IPS DF 19.7 (cell line): ENCODE measurements around the gene BCO1.

Experiments
- DNase-seq: peaks from one replicate; pipeline ENCODE4 v3.0.0-alpha.2; 2013; ENCODE audit warnings: low read depth, low spot score

Gene BCO1

GRCh38 chr16:81316176-81316496, 77.6 kb downstream of the BCO1 start:
- no peak for DNase-seq

GRCh38 chr16:81318711-81319110, 80.2 kb downstream of the BCO1 start:
- DNase-seq: no peak

- no peak for DNase-seq
Observed at GRCh38 chr16:81319221-81319912, 80.9 kb downstream of the BCO1 start.

GRCh38 chr16:81321039-81321438, 82.5 kb downstream of the BCO1 start:
- DNase-seq: no peak

GRCh38 chr16:81321536-81321935, 83.0 kb downstream of the BCO1 start:
- no peak for DNase-seq

DNA sequence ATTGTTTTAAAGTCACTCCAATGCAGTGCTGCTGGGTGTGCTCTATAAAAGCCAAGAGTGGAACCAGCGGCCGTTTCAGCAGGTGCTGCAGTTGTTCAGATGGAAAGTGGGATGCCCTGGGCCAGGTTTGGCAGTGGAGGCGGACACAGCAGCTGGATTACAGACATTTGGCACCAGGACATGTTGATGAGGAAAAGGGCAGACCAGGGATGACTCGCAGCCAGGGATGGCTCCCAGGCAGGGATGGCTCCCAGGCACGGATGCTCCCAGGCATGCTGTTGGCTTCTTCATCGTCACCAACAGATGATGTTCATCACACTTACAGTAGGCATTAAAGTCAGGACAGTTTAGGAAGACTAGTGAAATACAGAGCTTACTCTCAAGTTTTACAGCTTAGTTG, 86.3 kb downstream of the BCO1 start:
- no peak for DNase-seq

GRCh38 chr16:81327011-81327410, 88.5 kb downstream of the BCO1 start:
- DNase-seq: no peak

- DNase-seq: no peak
Observed at GRCh38 chr16:81327447-81328196, 89.1 kb downstream of the BCO1 start.

- no peak for DNase-seq
Observed at GRCh38 chr16:81329947-81330346, 91.5 kb downstream of the BCO1 start.

DNA sequence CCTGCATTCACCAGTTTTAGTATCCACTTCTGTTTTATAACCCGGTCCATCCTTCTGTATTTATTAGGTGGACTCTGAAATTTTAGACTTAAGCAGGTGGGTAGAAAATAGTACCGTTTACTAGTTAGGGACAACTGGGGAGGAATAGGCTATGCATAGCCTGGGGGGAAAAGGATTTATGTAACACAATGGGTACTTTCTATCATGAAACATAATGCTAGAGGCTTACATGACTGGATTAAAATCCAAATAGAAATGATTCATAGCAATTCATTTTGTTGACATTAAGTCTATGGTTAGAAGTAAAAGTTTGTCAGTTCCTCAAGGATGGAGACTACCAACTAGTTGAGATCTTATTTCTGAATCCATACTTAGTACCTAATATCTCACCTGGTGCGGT, 94.9 kb downstream of the BCO1 start:
- no peak for DNase-seq

- DNase-seq: no peak
Observed at GRCh38 chr16:81335669-81336068, 97.2 kb downstream of the BCO1 start.

- no peak for DNase-seq
Observed at GRCh38 chr16:81337097-81337496, 98.6 kb downstream of the BCO1 start.
